NT2/D1 (cell line): Measurements from ENCODE around the gene GMPR.

Experiments
- DNase-seq: peaks from one replicate; pipeline ENCODE4 v3.0.0-alpha.2; 2011; ENCODE audit warnings: low read depth, low spot score
- H3K27me3 ChIP-seq: 2 replicates; pipeline ENCODE4 v1.6.0; 2011; ENCODE audit warnings: mild to moderate bottlenecking; ENCODE audit not compliant: insufficient read length, insufficient read depth
- H3K36me3 ChIP-seq: 2 replicates; pipeline ENCODE4 v1.6.1; 2011; ENCODE audit warnings: mild to moderate bottlenecking, low read length, mixed read lengths; ENCODE audit not compliant: insufficient read depth, insufficient read length
- H3K4me1 ChIP-seq: 2 replicates; pipeline ENCODE4 v1.5.1; 2011; ENCODE audit not compliant: insufficient read depth, insufficient read length
- H3K4me3 ChIP-seq: 2 replicates; pipeline ENCODE4 v1.5.1; 2011; ENCODE audit warnings: low read depth; ENCODE audit not compliant: insufficient read length
- H3K9ac ChIP-seq: 2 replicates; pipeline ENCODE4 v1.6.0; 2011; ENCODE audit warnings: low read depth; ENCODE audit not compliant: insufficient read length
- H3K9me3 ChIP-seq: 2 replicates; pipeline ENCODE4 v1.5.1; 2011; ENCODE audit warnings: mild to moderate bottlenecking, low read length; ENCODE audit not compliant: insufficient read depth
- SUZ12 ChIP-seq: IDR thresholded peaks from 2 replicates; pipeline ENCODE4 v1.6.1; 2011; ENCODE audit not compliant: insufficient read length, insufficient read depth; ENCODE audit errors: extremely low read depth
- YY1 ChIP-seq: IDR thresholded peaks from 2 replicates; pipeline ENCODE4 v1.6.1; 2011; ENCODE audit not compliant: insufficient read length, insufficient read depth
- ZNF274 ChIP-seq: IDR thresholded peaks from 2 replicates; pipeline ENCODE4 v1.6.1; 2011; ENCODE audit warnings: mild to moderate bottlenecking, low read depth, low read length

GMPR gene

DNA sequence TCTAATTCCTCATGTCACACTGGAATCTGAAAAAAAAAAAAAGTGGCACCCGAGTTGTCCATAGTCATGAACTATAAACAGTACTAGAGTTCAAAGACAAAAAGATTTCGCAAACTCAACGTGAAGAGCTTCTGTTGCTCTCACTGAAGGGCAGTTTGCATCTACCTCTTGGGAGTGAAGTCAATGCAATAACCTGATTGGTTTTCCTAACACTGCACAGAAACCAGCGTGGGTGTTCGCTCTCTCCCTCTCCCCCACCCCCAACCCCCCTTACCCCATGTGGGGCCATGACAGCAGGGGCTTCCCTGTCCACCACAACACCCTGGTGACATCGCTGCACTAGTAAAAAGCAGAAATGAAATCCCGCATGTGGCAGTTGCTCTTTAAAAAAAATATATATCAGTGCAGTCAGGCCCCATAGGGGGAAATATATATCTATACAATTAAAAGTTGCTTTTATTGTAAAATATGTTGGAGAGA, 66.9 kb downstream of the GMPR start:
- TF ChIP-seq SUZ12: no peak
- TF ChIP-seq ZNF274: no peak
- no peak for TF ChIP-seq YY1
- Histone ChIP-seq H3K9ac (no peak overlapping the region), H3K9me3 (no peaks in the 10 kb centered on the region), H3K4me3 (no peak overlapping the region), H3K36me3 (no peaks in the 10 kb centered on the region), H3K27me3 (no peaks in the 10 kb centered on the region), H3K4me1 (peaks cover 11% of the 10 kb centered on the region)
- no peak for DNase-seq

DNA sequence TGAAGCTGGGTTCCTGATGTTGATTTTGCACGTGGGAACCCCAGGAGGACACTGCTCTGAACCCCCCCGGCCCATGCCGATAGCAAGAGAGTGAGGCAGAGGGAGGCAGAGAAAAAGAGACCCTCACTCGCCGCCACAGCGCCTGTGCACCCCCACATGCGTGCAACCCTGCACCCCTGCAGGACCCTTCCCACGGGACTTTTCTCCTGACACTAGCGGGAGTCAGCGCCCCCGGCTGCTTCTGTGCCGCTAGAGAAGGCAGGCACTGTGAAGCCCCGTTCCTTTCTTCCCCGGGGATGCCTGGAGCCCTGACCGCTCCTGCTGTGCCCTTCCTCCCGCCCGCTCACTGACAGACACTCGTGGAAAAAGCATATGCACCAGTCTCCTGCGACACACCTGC, 67.4 kb downstream of the GMPR start:
- Histone ChIP-seq H3K36me3 (no peaks in the 10 kb centered on the region), H3K9me3 (no peaks in the 10 kb centered on the region), H3K27me3 (no peaks in the 10 kb centered on the region), H3K4me1 (peaks cover 11% of the 10 kb centered on the region), H3K4me3 (no peak overlapping the region), H3K9ac (no peak overlapping the region)
- no peak for TF ChIP-seq ZNF274
- TF ChIP-seq YY1: no peak
- TF ChIP-seq SUZ12: no peak
- no peak for DNase-seq

DNA sequence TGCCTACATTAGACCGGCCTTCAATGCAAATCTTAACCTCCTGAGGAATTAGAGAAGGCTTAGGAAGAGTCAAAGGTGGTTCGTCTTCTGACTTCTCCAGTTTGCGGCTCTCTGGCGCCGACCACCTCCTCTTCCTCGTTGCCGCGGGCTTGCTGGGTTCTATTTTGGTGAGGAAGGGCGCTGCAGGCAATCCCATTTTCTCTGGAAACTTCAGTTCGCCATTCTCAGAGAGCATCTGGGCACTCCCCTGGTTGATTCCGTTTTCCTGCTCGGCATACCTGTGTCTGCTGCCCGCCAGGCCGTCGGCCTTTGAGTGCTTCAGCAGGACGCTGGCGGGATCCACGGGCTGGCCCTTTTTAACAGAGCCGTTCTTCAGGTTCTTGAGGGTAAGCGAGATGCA, 67.9 kb downstream of the GMPR start:
- Histone ChIP-seq H3K9me3 (no peaks in the 10 kb centered on the region), H3K36me3 (no peaks in the 10 kb centered on the region), H3K4me3 (no peak overlapping the region), H3K4me1 (peaks cover 11% of the 10 kb centered on the region), H3K27me3 (no peaks in the 10 kb centered on the region), H3K9ac (no peak overlapping the region)
- TF ChIP-seq ZNF274 (no peak), YY1 (no peak), SUZ12 (no peak)
- DNase-seq: no peak

DNA sequence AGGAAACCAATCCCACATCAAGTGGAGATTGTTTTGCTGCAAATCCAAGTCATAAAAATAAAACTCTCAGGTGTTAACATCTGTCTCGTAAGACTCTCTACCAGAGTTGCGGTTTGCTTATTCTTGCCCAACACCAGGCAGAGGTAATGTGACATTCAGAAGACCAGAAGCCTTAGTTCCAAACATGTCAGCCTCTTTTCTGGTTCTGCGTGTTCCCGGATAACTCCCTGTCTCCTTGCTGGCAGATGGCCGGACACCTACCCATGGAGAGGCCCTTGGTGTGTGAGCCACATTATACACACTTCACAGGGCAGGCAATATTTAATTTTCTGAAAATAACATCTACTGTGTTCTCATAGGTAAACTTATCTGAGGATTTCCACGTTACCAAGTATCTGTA, 73.4 kb downstream of the GMPR start:
- Histone ChIP-seq H3K9ac (no peak overlapping the region), H3K4me3 (no peak overlapping the region), H3K4me1 (no peaks in the 10 kb centered on the region), H3K36me3 (no peaks in the 10 kb centered on the region), H3K9me3 (no peaks in the 10 kb centered on the region), H3K27me3 (no peaks in the 10 kb centered on the region)
- TF ChIP-seq YY1 (no peak), ZNF274 (no peak), SUZ12 (no peak)
- DNase-seq: no peak

DNA sequence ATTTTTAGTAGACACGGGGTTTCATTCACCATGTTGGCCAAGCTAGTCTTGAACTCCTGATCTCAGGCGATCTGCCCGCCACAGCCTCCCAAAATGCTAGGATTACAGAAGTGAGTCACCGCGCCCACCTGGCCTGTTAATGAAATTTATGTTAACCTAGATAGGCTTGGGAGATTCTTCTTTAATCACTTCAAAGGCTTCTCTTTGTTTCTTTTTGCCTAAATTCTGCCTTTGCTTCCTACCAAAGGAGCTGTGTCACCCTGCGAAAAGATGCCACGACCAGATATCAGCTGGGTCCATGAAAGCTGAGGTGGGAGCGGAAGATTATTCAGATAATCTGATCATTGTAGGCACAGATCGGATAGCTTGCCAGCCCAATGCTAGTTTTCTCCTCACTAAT, 75.3 kb downstream of the GMPR start:
- DNase-seq: no peak
- Histone ChIP-seq H3K9ac (no peak overlapping the region), H3K27me3 (no peaks in the 10 kb centered on the region), H3K36me3 (no peaks in the 10 kb centered on the region), H3K4me3 (no peak overlapping the region), H3K9me3 (no peaks in the 10 kb centered on the region), H3K4me1 (no peaks in the 10 kb centered on the region)
- no peak for TF ChIP-seq YY1
- TF ChIP-seq ZNF274: no peak
- no peak for TF ChIP-seq SUZ12

DNA sequence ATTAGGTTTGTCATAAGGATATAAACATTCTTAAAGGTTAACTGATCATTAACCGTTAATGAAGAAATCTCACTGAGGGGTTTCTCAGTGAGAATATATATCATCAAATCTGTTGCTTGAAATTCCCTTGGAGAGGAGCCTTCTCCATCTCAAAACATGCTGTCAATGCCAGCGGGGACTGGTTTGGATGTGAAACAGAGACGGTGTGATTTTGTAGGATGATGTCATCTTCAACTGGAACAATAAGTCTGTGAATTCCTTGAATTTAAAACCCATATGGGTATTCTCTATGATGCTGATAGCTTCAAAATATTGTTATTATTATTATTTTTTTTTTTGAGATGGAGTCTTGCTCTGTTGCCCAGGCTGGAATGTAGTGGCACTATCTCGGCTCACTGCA, 75.9 kb downstream of the GMPR start:
- H3K9me3 ChIP-seq: no peaks in the 10 kb centered on the region
- no peak for DNase-seq
- H3K4me3 ChIP-seq: no peak overlapping the region
- no peaks in the 10 kb centered on the region for H3K27me3 ChIP-seq
- no peaks in the 10 kb centered on the region for H3K4me1 ChIP-seq
- no peak overlapping the region for H3K9ac ChIP-seq
- H3K36me3 ChIP-seq: no peaks in the 10 kb centered on the region
- no peak for TF ChIP-seq YY1
- no peak for TF ChIP-seq ZNF274
- no peak for TF ChIP-seq SUZ12

DNA sequence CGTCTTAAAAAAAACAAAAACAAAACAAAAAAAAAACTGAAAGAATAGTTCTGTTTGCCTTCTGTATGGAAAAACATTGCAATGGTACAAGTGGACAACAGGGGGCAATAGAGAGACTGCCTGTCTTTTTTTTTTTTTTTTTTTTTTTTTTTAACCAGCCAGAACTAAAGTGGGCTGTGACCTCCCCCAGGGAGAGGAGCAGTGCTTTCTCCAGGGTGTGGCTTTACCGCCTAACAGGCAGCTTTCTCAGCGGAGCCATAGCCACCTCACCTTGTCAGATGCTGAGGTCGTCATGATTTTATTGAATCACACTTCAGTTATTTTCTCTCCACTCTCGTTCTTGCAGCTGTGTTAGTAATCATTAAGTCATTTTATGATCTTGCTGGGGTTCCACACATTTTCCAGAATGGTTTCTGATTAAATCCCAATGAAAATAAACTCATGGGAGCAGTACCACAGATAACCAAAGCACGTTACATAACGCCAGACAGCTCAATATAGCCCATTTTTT, 78.4 kb downstream of the GMPR start:
- Histone ChIP-seq H3K9me3 (no peaks in the 10 kb centered on the region), H3K4me3 (no peak overlapping the region), H3K4me1 (peaks cover 3% of the 10 kb centered on the region), H3K36me3 (no peaks in the 10 kb centered on the region), H3K27me3 (no peaks in the 10 kb centered on the region), H3K9ac (no peak overlapping the region)
- no peak for DNase-seq
- TF ChIP-seq YY1 (no peak), SUZ12 (no peak), ZNF274 (no peak)

DNA sequence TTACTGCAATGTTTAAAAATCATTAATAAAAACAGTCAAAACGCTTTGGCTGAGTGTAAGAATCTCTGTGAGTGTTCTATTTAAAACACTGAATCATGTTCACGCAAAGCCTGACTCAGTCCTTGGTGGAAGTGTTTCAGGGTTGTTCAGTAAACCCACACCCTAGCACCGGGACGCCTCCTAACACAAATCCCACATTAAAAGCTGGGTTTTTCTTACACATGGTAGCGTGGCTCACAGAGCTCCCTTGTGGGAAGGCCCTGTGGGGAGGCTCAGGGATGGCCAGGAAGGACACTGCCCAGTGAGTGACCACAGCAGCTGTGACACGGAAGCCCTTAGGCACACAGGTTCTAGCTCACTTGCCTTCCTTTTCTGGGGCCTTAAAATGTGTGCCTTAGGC, 80.2 kb downstream of the GMPR start:
- H3K9ac ChIP-seq: no peak overlapping the region
- H3K36me3 ChIP-seq: no peaks in the 10 kb centered on the region
- H3K9me3 ChIP-seq: no peaks in the 10 kb centered on the region
- H3K27me3 ChIP-seq: no peaks in the 10 kb centered on the region
- TF ChIP-seq YY1: no peak
- no peak for TF ChIP-seq SUZ12
- TF ChIP-seq ZNF274: no peak
- H3K4me1 ChIP-seq: peaks cover 3% of the 10 kb centered on the region
- no peak overlapping the region for H3K4me3 ChIP-seq
- no peak for DNase-seq
